HG03354 (cell line): ENCODE data around the gene PLD2.

Source experiments
- ATAC-seq: cut with Tn5 transposase; IDR thresholded peaks from one replicate; pipeline ENCODE4 v1.9.1; 2021; ENCODE audit warnings: mild to moderate bottlenecking; ENCODE audit not compliant: unreplicated experiment, poor library complexity, severe bottlenecking

The PLD2 gene

GRCh38 chr17:4827399-4827798 is 20.4 kb downstream of the PLD2 start:
- no peak for ATAC-seq

- ATAC-seq = peak; percentile 32
Measured at GRCh38 chr17:4832829-4833177, 25.9 kb downstream of the PLD2 start.

GRCh38 chr17:4833178-4833940 is 26.4 kb downstream of the PLD2 start, which contains the start of gene MINK1:
Gene MINK1 (plus strand): TSS chr17:4833340. CDS start chr17:4833584, 244 bp downstream.
- peak; percentile 86 for ATAC-seq

- no peak for ATAC-seq
Measured at GRCh38 chr17:4833941-4834680, 27.2 kb downstream of the PLD2 start.

GRCh38 chr17:4834681-4835020 is 27.7 kb downstream of the PLD2 start:
- ATAC-seq = no peak

GRCh38 chr17:4836221-4836620 is 29.3 kb downstream of the PLD2 start:
- ATAC-seq = no peak

- no peak for ATAC-seq
Measured at GRCh38 chr17:4837471-4838308, 30.7 kb downstream of the PLD2 start.

GRCh38 chr17:4838309-4838785 is 31.4 kb downstream of the PLD2 start:
- no peak for ATAC-seq

- ATAC-seq = no peak
Measured at GRCh38 chr17:4839221-4839620, 32.3 kb downstream of the PLD2 start.

GRCh38 chr17:4839965-4840892 is 33.3 kb downstream of the PLD2 start:
- no peak for ATAC-seq

- ATAC-seq = no peak
Measured at GRCh38 chr17:4840893-4841242, 33.9 kb downstream of the PLD2 start.

- no peak for ATAC-seq
Measured at GRCh38 chr17:4842376-4842775, 35.4 kb downstream of the PLD2 start.

GRCh38 chr17:4843321-4844000 is 36.5 kb downstream of the PLD2 start:
- ATAC-seq = no peak

GRCh38 chr17:4845118-4845517 is 38.2 kb downstream of the PLD2 start:
- no peak for ATAC-seq

GRCh38 chr17:4846635-4847390 is 39.9 kb downstream of the PLD2 start:
- ATAC-seq = no peak

GRCh38 chr17:4849011-4849536 is 42.1 kb downstream of the PLD2 start:
- no peak for ATAC-seq

- ATAC-seq = no peak
Measured at GRCh38 chr17:4850246-4850645, 43.3 kb downstream of the PLD2 start.

- ATAC-seq = no peak
Measured at GRCh38 chr17:4851084-4851483, 44.1 kb downstream of the PLD2 start.
